Fibroblast of lung (primary cell): ENCODE data around the gene TMEM163. TPM values are rescaled to one million over a fixed set of nuclear protein-coding genes. Genes with fewer than 3 reads are reported as not detected.

Source experiments
- DNase-seq, 2 donors: peaks; one replicate each; pipeline versions ENCODE4 v3.0.0 to v3.0.0-alpha.2; 2010; ENCODE audit warnings: low read depth in 2 of 2
- H2AFZ ChIP-seq: 2 replicates; pipeline ENCODE4 v1.5.1; 2012; ENCODE audit warnings: low read length, control low read depth, inconsistent platforms
- H3K27ac ChIP-seq: 2 replicates; pipeline ENCODE4 v1.5.1; 2011; ENCODE audit warnings: low read length, control low read depth; ENCODE audit not compliant: insufficient read depth
- H3K27me3 ChIP-seq: 2 replicates; pipeline ENCODE4 v1.5.1; 2011; ENCODE audit warnings: mild to moderate bottlenecking, low read length; ENCODE audit not compliant: control insufficient read depth, insufficient read depth
- H3K36me3 ChIP-seq: 2 replicates; pipeline ENCODE4 v1.5.1; 2011; ENCODE audit warnings: low read length; ENCODE audit not compliant: control insufficient read depth, insufficient read depth
- H3K4me1 ChIP-seq: 2 replicates; pipeline ENCODE4 v1.5.1; 2011; ENCODE audit warnings: low read length; ENCODE audit not compliant: control insufficient read depth, insufficient read depth; ENCODE audit errors: extremely low read depth
- H3K4me2 ChIP-seq: 2 replicates; pipeline ENCODE4 v1.5.1; 2011; ENCODE audit warnings: low read length, control low read depth; ENCODE audit not compliant: insufficient read depth; ENCODE audit errors: extremely low read depth
- H3K4me3 ChIP-seq, 4 experiments: fragments of 200-600 bp in 1 of 4; sonication (generic) in 1 of 4; replicated peaks in 1 of 4; 2 replicates each; pipeline ENCODE4 v1.5.1; 2011 to 2016; ENCODE audit warnings: low read length in 4 of 4, low read depth in 3 of 4, mild to moderate bottlenecking in 3 of 4, control low read depth in 2 of 4, inconsistent platforms in 1 of 4, mixed read lengths in 1 of 4; ENCODE audit not compliant: insufficient read depth in 1 of 4; ENCODE audit errors: control extremely low read depth in 1 of 4
- H3K79me2 ChIP-seq: 2 replicates; pipeline ENCODE4 v1.5.1; 2012; ENCODE audit warnings: mild to moderate bottlenecking, low read length, inconsistent platforms; ENCODE audit not compliant: control insufficient read depth, insufficient read depth
- H3K9ac ChIP-seq: 2 replicates; pipeline ENCODE4 v1.5.1; 2011; ENCODE audit warnings: mild to moderate bottlenecking, low read length, control low read depth; ENCODE audit not compliant: insufficient read depth
- H3K9me3 ChIP-seq: 2 replicates; pipeline ENCODE4 v1.5.1; 2012; ENCODE audit warnings: low read depth, low read length; ENCODE audit not compliant: control insufficient read depth, insufficient read depth
- H4K20me1 ChIP-seq: 2 replicates; pipeline ENCODE4 v1.5.1; 2011; ENCODE audit warnings: low read length; ENCODE audit not compliant: control insufficient read depth, insufficient read depth; ENCODE audit errors: extremely low read depth
- EZH2 ChIP-seq: IDR thresholded peaks from 2 replicates; pipeline ENCODE4 v1.5.1; 2012; ENCODE audit warnings: low read length, control low read depth, mild to moderate bottlenecking; ENCODE audit errors: missing control alignments
- polyA plus RNA-seq, 2 donors: library from polyadenylated mRNA; depleted of rRNA in 1 of 2; stranded (reverse) in 1 of 2; unstranded in 1 of 2; fragments of >200 nt; gene quantifications; 2 replicates each; pipeline ENCODE4 v1.2.1, GENCODE V29; 2011 to 2012; ENCODE audit warnings: missing spikeins in 1 of 2
- total RNA-seq: library from RNA; depleted of rRNA; stranded (reverse); fragments of >200 nt; gene quantifications from 2 replicates; pipeline ENCODE4 v1.2.1, GENCODE V29; 2014
- TF ChIP-seq, protein P1 (sequence below), 2 donors: IDR thresholded peaks in 1 of 2; conservative IDR thresholded peaks in 1 of 2; 1 replicate in 1 of 2; 2 replicates in 1 of 2; pipeline ENCODE4 v1.5.1; 2011 to 2012; ENCODE audit warnings: low read length in 2 of 2, control low read depth in 1 of 2, inconsistent platforms in 1 of 2, low read depth in 1 of 2, mild to moderate bottlenecking in 1 of 2

TMEM163 gene
- total and polyA plus RNA-seq, 2 donors (not counting 1 experiment from before 2014, with no cell fraction given): under 0.01 to 0.03 TPM

DNA sequence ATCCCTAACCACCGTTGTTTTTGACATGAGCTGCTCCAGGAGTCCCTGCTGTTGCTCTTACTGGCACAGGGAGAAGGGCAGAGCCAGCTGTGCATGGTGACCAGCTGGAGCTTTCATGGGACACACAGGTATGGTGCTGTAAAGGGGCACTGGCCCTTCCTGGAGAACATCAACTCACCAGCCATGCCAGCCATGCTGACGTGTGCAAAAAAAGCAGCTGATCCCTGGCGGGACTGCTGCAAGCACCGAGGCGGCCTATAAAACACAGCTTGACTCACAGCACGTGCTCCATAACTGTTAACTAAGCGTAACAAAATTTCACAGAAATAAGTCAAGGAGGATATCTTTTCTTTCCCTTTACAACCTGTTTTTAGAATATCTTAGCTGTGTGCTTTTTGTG is 165.1 kb downstream of the TMEM163 start:
- no peaks in the 10 kb centered on the region for H3K27me3 ChIP-seq

DNA sequence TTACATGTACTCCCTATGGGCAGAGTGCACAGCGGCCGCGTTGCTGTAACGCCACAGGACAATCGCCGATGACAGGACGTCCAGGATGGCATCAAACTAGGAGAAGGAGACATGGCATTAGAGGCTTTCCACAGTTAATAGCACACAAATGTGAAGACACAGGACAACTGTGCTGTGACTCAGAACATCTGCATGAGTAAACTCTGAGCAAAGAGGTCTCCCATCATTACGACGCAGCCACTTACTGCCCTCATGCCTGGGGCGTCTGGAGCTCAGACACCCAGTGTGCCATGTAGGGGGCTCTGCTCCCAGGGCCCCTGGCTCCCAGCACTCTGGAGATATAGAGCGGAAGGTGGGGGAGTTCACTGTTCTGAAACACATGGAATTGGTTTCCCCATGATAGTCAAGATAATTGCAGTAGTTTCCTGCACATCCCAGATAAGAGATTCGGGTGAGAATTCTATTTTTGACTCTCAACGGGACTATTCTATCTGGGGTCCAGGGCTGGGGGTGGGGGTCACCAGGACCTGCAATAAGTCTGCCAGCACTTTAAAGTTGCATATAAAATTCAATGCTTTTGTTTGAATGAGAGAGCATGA is 168.1 kb downstream of the TMEM163 start:
- DNase-seq: no peak
- H3K4me3 ChIP-seq: no peak overlapping the region
- H3K9me3 ChIP-seq: no peaks in the 10 kb centered on the region
- no peak overlapping the region for H2AFZ ChIP-seq
- H3K79me2 ChIP-seq: no peaks in the 10 kb centered on the region
- H3K27me3 ChIP-seq: no peaks in the 10 kb centered on the region
- no peaks in the 10 kb centered on the region for H4K20me1 ChIP-seq
- H3K27ac ChIP-seq: no peak overlapping the region
- H3K4me1 ChIP-seq: no peaks in the 10 kb centered on the region
- no peak overlapping the region for H3K9ac ChIP-seq
- H3K4me2 ChIP-seq: no peak overlapping the region
- no peaks in the 10 kb centered on the region for H3K36me3 ChIP-seq
- no peak for TF ChIP-seq EZH2
- TF ChIP-seq, protein P1, sequence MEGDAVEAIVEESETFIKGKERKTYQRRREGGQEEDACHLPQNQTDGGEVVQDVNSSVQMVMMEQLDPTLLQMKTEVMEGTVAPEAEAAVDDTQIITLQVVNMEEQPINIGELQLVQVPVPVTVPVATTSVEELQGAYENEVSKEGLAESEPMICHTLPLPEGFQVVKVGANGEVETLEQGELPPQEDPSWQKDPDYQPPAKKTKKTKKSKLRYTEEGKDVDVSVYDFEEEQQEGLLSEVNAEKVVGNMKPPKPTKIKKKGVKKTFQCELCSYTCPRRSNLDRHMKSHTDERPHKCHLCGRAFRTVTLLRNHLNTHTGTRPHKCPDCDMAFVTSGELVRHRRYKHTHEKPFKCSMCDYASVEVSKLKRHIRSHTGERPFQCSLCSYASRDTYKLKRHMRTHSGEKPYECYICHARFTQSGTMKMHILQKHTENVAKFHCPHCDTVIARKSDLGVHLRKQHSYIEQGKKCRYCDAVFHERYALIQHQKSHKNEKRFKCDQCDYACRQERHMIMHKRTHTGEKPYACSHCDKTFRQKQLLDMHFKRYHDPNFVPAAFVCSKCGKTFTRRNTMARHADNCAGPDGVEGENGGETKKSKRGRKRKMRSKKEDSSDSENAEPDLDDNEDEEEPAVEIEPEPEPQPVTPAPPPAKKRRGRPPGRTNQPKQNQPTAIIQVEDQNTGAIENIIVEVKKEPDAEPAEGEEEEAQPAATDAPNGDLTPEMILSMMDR (conservative IDR thresholded peaks at IDR 0.05 in 1 of 2, IDR thresholded peaks at IDR 0.05 in 1 of 2; ENCODE audit: low read depth in 1 of 2, low read length in 2 of 2): no peak

More for the DNA sequence above, 165.1 kb downstream of the TMEM163 start:
- no peak for TF ChIP-seq EZH2
- TF ChIP-seq, protein P1 (conservative IDR thresholded peaks at IDR 0.05 in 1 of 2, IDR thresholded peaks at IDR 0.05 in 1 of 2; ENCODE audit: low read depth in 1 of 2, low read length in 2 of 2): no peak
- H3K79me2 ChIP-seq: no peaks in the 10 kb centered on the region
- no peaks in the 10 kb centered on the region for H4K20me1 ChIP-seq
- no peaks in the 10 kb centered on the region for H3K4me1 ChIP-seq
- no peak overlapping the region for H2AFZ ChIP-seq
- no peak overlapping the region for H3K4me2 ChIP-seq
- H3K36me3 ChIP-seq: no peaks in the 10 kb centered on the region
- no peak overlapping the region for H3K9ac ChIP-seq
- no peaks in the 10 kb centered on the region for H3K9me3 ChIP-seq
- no peak overlapping the region for H3K27ac ChIP-seq
- no peak for DNase-seq
- no peak overlapping the region for H3K4me3 ChIP-seq

DNA sequence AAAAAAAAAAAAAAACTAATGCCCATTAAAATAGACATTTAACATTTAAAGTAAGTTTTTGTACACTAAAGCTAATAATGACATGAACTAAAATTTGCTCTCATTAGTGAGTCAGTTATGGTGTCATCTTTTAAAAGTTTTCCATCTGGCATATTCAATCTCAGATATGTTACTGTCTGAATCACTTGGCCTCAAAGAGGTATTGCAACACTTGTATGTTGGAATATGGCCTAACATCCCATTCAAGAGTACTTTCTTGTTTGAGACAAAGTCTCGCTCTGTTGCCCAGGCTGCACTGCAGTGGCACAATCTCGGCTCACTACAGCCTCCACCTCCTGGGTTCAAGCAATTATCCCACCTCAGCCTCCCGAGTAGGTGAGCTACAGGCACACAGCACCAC is 169.7 kb downstream of the TMEM163 start:
- H4K20me1 ChIP-seq: no peaks in the 10 kb centered on the region
- H2AFZ ChIP-seq: no peak overlapping the region
- H3K4me1 ChIP-seq: no peaks in the 10 kb centered on the region
- H3K9ac ChIP-seq: no peak overlapping the region
- H3K4me3 ChIP-seq: no peak overlapping the region
- no peaks in the 10 kb centered on the region for H3K9me3 ChIP-seq
- H3K36me3 ChIP-seq: no peaks in the 10 kb centered on the region
- H3K4me2 ChIP-seq: no peak overlapping the region
- no peak overlapping the region for H3K27ac ChIP-seq
- peak; percentile 23 to 46 for DNase-seq
- H3K27me3 ChIP-seq: no peaks in the 10 kb centered on the region
- H3K79me2 ChIP-seq: no peaks in the 10 kb centered on the region
- TF ChIP-seq, protein P1 (conservative IDR thresholded peaks at IDR 0.05 in 1 of 2, IDR thresholded peaks at IDR 0.05 in 1 of 2; ENCODE audit: low read depth in 1 of 2, low read length in 2 of 2): no peak
- TF ChIP-seq EZH2: no peak
